Measurements from ENCODE around the gene NECAB2.

The NECAB2 gene

DNA sequence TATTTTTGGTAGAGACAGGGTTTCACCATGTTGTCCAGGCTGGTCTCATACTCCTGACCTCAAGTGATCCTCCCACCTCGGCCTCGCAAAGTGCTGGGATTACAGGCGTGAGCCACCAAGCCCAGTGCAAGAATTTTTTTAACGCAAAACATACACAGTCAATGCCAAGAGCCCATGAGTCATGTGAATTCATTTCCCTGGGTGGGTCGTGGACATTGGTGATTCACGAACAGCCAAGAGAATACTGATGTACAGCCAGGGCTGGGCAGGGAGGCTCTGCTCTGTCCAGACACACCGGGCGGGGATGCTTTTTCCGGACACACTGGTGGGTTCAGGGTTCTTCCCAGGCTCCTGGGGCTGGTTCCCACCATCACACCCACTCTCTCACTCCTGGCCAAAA is 56.8 kb downstream of the NECAB2 start:
- no peak for DNase-seq (ENCODE audit: low read depth)

DNA sequence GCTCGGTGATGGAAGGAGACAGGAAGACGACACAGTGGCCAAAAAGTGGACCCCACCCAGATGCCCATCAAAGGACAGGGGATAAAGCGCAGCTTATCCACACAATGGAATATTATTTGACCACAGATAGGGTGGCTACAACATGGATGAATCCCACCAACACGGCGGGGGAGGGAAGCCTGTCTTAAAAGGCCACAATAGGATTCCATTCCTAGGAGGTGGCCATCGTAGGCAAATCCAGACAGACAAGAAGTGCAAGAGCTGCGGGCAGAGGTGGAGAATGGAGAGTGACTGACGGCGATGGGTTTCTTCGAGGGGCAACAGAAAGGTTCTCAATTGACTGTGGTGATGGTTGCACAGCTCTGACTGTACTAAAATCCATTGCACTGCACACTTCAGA is 58.6 kb downstream of the NECAB2 start:
- DNase-seq (ENCODE audit: low read depth) = no peak

DNA sequence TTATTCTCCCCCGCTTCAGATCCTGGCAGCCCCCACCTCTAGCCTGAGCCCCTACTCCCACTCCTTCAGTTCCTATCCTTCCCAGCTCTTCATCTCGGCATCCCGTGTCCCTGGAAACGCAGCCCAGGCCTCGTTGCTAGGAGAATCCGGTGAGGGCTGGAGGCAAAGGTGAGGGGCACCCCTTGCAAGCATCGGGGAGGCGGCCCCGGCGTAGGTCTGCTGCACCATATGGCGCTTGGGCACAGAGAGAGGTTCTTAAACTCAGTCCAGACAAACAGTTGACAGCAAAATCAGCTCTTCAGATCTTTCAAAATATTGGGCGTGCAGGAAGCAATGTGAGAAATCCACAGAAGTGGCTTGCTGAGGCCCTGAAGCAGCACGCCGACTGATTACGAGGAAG is 59.6 kb downstream of the NECAB2 start:
- DNase-seq (ENCODE audit: low read depth) = no peak

DNA sequence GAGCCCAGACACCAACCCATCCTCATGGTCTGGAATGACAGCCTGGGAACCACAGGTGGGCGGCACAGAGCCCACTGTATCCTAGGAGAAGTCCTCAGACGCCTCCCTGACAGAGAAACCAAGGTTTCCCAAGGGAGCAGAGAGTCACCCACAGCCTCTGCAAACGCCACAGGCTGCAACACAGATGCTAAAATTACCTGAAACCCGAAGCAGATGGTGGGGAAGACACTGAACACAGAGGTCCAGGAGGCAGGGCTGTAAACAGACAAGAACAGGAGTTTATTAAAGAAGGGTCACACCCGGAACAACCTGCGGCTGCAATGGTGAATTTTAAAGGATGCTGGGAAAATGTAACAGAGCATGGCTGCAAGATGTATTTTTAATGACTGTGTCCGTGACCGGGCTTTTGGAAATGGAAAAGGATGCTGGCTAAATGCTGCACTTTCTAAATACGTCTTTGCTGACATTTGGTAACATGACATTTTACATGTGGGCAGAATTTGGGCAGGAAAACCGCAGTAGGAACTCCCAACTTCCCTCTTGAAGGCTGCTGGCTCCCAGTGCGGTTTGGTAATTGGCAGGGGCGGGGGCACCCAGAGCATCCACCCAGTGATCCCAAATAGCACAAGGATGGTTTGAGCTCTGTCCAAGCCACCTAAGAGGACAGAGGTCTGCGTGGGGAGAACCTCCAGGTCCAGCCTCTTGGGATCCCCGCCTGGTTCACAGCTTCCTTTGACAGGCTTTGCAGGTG is 61.4 kb downstream of the NECAB2 start:
- DNase-seq (ENCODE audit: low read depth) = no peak

DNA sequence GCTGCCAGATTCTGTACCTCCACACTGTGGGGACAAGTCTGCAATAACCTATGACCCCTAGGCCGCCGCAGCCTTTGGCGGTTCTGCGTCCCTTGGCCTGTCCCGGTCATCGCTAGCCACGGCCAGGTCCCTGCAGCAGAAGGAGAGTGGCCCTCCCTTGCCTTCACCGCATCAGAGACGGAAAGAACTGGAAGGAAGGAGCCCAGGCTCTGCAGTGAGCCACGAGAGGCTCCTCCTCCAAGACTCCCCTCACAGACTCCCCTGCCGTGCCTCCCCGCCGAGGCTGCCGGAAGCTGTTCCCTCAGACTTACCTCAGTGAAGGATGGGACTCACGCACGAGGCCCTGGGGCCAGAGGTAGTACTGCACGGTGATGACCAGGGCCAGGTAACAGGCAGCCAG is 63.5 kb downstream of the NECAB2 start:
- DNase-seq (ENCODE audit: low read depth) = no peak

DNA sequence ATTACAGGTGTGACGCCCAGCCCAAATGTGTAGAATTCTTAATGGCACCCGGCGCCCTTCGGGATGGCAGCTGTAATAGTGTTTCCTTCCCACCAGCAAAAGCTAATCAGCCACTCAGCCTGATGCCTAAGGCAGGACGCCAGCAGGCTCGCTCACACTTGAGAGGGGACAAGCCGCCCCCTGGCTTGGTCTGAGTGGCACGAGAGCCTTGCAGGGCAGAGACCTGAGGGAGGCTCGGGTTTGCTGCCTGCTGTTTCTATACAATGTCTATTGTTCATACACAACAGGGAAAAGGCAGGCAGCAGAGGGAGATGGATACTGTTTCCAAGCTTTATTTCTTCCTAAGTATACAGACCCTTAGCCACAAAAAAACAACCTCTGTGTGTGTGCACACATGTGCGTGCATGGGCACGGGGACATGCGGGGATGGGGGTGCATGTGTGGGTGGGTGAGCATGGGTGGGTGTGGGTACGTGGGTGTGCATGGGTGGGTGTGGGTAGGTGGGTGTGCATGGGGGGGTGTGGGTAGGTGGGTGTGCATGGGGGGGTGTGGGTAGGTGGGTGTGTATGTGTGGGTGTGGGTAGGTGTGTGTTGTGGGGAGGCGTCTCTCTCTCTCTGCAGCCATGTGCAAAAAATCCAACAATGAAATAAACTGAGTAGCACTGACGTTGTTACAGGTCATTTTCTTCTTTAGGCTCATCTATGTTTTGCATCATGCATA is 64.6 kb downstream of the NECAB2 start:
- no peak for DNase-seq (ENCODE audit: low read depth)

DNA sequence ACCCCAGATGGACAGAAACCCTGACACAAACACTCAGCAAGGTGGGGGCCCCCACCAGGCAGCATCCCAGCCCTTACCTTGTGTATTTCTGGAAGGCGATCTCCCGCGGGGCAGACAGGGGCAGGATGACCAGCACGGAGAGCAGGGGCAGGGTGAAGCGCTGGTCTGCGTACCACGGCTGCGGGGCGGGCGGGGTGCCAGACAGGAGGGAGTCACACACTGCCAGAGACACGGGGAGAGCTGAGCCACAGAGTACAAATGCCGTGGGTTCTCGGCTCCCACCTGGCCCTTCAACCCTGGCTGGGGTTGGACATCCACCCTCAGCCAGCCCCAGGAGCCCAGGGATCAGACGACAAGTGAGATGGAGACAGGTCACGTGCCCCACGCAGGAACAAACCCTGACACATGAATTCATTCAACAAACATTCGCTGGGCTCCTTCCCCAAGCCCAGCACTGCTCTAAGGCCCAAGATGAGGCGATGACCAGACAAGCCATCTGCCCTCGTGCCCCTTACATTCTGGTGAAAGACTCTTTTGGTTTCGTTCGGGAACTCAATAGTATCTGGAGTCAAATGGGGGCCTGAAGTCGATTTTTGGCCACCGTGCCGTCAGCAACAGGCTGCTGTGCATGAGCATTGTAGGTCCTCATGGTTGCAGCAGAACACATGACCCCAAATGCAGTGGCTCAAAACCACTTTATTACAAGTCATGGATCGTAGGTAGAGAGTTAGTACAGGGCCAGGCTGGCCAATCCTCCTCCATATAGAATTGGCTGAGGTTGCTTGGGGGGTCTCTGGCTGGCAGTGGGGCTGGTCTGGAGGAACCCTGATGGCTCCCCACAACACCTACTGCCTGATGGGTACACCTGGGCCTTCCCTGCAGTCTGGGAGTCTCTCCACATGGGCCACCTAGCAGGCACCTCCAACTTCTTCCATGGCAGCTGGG is 65.5 kb downstream of the NECAB2 start:
- no peak for DNase-seq (ENCODE audit: low read depth)

DNA sequence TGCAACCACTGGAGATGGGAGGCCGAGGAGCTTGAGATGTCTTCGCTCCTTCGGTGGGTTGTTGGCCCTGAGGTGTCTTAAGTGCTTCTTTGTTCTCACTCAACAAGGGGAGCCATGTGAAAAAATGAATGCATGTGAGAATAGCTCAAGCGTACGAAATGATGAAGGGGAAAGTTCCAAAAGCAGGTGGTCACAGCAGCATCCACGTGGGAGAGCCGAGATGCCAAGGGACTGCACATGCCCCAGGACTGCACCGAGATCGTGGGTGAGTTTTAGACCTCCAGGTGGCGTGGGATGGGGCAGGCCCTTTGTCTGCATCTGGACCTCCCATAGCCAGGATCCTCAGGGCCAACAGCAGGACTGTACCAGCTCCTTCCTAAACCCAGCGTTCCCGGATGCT is 66.5 kb downstream of the NECAB2 start:
- no peak for DNase-seq (ENCODE audit: low read depth)

DNA sequence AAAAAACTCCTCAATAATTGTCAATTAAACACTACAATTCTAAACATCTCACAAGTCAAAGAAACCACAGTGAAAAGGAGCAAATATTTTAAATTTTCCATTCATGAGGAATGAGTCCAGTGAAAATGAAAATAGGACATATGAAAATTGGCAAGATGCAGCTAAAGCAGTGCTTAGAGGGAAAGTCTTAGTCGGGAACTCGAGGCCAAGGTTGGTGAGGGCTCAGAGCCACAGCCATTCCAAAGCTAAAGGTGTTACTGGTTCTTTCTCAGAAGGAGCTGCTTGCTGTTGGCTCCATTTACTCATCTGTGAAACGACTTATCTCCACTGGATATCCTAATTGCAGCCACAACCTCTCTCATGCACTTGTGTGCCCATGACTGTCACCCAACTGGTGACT is 68.1 kb downstream of the NECAB2 start:
- no peak for DNase-seq (ENCODE audit: low read depth)

DNA sequence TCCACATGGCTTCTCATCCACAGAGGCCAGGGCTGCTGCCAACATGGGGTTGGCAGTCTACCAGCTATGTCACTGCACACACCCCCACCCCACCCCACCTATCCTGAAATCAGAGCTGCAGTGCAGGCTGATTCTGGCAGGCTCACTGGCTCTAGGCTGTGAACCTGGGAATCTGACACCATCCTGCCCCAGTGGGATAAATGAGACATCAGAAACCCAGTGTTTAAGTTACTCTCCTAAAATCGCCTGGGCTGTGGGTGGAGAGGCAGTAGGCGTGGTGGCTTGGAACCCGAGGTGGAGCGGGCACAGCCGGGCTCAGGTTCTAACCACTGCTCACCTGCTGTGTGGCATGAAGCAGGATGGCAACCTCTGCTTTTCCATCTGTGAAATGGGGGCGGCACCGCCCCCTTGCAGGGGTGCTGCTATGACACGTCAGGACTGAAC is 69.0 kb downstream of the NECAB2 start:
- no peak for DNase-seq (ENCODE audit: low read depth)

DNA sequence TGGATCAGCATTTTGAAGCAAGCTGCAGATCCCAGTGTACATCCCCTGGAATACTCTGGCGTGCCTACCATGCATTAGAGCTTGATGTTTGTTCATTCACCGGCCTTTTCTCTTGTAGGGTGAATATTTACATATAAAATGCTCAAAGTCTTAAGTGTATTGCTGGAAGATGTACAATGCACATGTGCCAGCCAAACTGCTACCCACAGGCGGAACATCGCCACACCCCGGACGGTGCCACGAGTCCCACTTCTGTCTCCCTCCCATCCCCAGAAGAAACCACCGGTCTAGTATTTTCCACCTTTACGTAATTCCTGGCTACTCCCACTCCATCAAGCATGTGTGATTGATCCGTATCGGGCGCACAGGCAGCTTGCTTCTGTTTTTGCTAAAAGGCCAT is 70.4 kb downstream of the NECAB2 start:
- DNase-seq (ENCODE audit: low read depth) = no peak

DNA sequence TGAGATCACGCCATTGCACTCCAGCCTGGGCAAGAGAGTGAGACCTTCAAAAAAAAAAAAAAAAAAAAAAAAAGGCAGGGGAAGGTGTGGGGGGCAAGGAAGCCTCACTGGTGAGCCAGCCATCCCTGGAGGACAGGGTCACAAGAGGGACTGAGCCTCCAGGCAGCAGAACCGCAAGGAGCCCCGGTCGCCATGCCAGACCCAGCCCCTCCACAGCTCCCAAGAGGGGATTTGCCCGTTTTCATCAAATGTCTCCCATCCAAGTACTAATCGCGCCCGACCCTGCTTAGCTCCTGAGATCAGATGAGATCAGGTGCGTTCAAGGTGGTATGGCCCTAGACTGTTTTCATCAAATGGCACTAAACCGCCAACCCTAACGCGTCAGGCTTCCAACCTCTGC is 71.7 kb downstream of the NECAB2 start:
- no peak for DNase-seq (ENCODE audit: low read depth)

DNA sequence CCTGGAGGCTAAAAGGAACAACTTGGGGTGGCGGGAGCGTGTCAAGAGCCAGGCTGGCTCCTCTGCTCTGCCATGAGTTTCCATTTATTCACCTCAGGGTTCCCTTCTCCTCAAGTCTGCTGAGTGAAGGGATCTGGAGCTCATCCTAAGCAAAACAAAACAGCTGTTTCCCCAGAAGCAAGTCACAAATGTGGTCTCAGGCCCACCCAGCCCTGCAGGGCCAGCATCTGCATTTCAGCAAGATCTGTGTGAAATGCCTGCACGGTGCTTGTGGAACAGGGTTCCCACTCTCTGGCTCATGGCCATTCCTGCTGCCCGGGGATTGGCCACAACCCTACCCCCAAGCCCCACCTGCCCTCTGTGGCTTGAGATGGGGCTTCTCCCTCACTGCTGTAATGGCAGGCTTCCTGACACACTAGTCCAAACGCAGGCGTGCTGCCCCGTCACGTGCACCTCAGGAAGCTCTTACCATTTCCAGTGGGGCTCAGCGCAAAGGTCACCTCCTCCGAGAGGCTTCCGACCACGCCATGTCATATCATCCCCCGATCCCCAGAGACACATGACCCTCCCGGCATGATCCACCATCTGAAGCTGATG is 72.3 kb downstream of the NECAB2 start:
- DNase-seq (ENCODE audit: low read depth) = no peak

DNA sequence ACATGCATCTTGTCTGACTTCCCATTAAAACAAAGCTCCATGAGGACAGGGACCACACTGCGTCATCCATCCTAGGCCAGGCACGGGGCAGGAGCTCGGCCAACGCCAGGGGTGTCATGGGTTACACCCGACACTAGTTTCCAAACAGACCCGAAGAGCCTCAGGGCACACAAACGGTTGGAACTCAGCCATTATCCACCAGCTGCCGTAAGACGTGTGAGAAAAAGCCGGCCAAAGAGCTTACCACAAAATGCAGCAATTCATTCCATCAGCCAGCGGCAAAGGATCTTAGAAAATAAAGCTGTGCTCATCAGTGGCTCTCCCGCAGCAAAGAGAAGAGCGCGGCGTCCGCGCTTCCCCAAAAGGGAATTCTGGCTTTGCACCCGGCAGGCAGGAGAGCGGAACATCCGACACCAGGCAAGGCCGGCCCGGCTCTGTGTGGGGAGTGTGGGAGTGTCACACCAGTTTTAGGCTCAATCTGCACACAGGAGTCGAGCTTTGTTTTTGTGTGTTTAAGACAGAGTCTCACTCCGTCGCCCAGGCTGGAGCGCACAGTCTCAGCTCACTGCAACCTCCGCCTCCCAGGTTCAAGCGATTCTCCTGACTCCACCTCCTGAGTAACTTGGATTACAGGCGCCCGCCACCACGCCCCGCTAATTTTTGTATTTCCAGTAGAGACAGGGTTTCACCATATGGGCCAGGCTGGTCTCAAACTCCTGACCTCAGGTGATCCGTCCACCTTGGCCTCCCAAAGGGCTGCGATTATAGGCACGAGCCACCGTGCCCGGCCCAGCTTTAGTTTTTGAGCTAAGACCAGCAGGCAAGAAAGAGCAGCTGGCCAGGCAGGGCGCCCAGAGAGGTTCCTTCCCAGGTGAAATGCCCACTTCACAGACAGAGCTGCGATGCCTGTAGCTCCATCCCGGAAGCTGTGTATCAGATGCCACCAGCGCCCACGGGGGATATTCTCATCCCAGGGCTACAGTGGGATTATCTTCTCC is 73.1 kb downstream of the NECAB2 start:
- DNase-seq (ENCODE audit: low read depth) = no peak

DNA sequence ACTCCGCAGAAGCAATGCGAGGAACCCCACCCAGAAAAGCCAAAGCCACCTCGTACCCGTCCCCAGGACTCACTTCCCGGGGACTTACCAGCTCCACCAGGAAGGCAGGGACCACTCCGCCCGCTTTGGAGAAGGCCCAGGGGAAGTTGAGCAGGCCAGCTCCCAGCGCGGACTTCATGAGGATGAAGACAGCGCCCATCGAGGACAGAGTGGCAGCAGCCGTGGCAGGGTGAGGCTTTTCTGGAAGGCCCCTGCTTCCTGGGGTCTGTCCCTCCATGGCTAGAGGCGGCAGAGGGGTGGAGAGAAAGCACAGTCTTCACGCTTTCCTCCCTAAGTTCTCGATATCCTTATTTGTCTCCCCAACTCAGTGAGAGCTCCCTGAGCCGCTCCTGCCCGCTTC is 73.8 kb downstream of the NECAB2 start:
- DNase-seq (ENCODE audit: low read depth) = no peak

DNA sequence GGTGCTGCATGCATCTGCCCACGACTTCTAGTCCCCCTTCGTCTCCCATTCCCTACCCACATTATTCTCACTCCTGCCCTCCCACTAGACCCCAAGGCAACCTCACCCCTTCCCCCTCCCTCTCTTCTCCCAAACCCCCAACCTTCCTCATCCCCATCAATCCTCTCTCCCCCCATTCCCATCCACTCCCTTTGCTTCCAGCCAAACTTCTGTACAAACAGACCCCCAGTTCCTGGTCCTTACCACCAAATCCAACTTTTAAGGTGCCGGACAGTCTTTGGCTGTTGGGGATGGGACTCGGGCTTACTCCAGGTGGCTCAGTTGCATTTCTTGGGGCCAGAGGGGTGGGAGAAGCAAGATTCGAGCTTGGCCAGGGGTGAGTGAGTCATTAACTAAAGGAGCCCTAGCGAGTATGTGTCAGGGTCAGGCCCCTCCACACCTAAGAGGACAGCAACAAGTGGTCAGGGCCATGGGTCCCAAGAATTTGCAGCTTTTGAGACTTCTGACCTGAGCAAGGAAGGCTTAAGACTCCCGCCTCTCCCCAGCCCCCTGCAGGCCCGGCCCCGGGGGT is 74.3 kb downstream of the NECAB2 start, which contains the start of gene SLC38A8:
TSS of gene SLC38A8 (minus strand) at position 488 of the 571 bp plus-strand sequence. CDS start 638 bp downstream, outside the sequence.
- DNase-seq (ENCODE audit: low read depth) = no peak

DNA sequence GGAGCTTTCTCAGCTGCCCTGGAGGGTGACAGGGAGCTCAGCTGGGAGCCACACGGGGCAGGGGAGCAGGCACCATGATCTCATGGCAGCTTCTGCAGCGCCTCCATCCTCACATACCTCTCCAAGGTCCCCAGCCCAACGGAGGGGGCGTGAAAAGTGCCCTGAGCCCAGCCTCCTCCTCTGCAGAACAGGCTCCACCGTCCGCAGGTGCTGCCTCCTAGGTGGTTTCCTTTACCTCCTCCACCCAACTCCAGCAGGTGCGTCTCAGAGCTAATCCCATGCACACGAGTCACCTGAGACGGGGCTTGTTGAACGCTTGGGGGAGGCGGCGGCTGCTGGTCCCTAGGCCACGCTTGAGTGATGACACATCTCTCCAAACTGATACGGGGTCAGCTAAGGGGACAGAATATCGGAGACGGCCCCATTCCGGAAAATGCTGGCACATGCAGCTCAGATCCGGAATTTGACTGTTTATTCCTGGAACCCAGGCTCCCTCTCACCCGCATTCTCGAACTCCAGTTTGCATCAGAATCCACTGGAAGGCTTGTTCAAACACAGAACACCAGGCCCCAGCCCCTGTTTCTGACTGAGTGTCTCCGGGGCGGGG is 74.9 kb downstream of the NECAB2 start:
- DNase-seq (ENCODE audit: low read depth) = no peak

DNA sequence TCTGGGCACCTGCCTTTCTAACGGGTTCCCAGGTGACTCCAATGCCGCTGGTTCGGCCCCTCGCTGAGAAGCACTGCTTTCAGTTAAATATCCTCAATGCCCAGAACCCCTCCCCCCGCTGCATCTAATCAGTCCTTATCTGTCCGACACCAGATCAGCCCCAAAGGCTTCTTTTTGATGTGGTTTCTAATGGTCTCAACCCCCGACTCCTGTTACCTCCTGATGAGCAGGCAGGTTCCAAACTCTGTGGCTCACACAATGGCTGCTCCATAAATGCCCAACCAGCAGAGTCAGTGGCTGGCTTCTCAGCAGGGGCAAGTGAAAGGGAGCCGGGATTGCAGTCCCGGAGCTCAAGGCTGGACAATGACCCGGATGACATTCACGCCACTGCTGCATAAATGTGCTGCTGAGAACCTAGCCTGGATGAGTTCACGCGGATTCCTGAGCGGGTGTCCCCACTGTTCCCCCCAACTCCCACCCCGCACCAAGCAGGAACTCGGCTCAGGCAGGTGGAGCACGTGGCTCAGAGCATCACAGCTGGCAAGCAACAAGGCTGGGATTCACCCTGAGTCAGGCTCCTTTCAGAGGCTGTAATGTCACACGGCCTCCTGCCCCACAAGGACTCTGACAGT is 75.6 kb downstream of the NECAB2 start:
- no peak for DNase-seq (ENCODE audit: low read depth)

DNA sequence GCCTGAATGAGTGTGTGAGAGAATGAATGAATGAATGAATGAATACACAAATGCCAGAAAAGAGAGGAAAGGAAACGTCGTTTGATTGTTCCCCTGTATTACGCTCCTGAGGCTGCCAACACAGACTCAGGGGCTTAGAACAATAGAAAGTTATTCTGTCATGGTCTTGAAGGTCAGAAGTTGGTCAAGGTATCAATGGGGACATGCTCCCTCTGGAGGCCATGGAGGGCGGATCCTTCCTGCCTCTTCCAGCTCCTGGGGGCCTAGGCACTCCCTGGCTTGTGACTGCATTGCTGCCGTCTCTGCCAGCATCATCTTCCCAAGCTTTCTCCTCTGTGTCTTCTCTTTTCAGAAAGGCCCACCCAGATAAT is 76.1 kb downstream of the NECAB2 start:
- no peak for DNase-seq (ENCODE audit: low read depth)

Measured in stimulated activated CD8-positive, alpha-beta memory T cell treated with anti-CD3 and anti-CD28 coated beads, Interleukin-15, amount 100 ng/mL, for 1 hour (primary cell).